HG03103 (cell line): ENCODE measurements around the gene MAN2A1.
A peak's percentile ranks its signal among the peaks of the same experiment; 100 is the strongest.

Source experiments
- ATAC-seq: cut with Tn5 transposase; IDR thresholded peaks from one replicate; pipeline ENCODE4 v1.9.1; 2021; ENCODE audit warnings: low read depth; ENCODE audit not compliant: unreplicated experiment

The MAN2A1 gene

DNA sequence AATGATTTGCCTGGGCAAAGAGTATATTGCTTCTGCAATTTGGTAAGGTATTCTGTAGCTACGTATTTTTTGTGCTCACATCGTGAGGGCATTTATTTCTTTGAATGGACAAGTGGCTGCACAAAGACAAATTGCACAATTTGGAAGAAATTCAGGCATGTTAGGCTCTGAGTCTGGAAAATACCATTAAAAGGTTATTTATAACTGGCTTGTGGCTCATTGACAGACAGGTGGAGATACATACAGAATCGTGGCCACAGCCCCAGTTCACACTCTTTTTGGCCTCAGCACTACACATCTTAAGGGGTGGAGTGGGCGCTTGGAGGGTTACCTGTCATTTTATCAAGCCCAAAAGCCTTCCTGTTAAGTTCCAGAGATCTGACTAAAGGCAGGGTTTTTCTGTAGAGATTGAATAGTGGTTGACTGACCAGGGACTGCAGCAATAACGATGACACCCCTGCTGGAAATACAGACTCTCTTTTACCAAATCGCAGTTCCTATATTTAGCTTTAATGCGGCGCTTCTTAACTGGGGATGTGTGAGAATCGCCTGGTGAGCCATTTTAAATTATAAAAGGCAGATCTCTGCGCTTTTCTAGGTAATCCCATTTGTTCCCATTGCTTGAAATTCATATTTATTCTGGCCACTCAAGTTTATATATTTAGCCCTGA, 14.7 kb downstream of the MAN2A1 start:
- ATAC-seq = no peak

DNA sequence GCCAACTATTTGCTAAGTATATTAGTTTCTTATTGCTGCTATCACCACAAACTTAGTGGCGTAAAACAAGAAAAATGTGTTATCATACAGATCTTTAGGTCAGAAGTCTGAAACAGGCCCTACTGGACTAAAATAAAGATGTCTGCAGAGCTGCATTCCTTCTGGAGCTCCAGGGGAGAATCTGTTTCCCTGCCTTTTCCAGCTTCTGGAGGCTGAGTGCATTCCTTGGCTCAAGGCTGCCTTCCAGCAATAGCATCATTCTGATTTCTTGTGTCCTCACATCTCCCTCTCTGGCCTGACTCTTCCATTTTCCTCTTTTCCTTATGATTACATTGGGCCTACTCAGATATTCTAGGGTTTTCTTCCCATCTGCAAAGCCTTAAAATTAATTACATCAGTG, 15.9 kb downstream of the MAN2A1 start:
- no peak for ATAC-seq

DNA sequence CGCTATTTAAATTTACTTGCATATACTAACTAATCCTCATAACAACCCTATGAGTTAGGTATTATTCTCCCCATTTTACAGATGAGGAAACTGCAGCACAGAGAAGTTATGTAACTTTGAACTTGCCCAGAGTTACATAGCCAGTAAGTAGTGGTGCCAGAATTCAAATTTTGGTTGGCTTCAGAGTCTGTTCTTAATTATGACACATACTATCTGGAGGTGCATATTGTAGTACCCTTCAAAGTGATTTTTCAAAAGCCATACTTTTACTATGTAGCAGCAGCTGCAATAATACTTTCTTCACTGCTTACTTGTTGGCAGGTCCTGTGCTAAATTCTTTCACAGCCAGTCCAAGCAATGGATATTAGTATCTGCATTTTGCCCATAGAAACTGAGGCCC, 16.4 kb downstream of the MAN2A1 start:
- ATAC-seq = no peak

DNA sequence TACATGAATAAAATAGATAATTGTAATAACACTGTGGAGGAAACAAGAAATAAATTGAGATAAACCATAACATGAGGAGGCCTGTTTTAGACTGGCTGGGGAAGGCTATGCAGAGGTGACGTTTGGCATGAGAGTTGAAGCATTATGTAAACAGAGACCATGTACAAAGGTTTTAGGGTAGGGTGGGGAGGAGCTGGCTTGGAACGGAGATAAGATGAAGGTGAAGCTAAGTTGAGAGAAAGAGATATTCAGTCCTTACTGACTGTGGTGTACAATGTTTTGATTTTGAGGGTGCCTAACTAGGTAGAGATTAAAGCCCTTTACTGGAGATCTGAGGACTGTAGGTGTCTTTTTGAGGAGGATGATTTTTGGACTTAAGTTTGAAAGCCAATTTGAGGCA, 17.8 kb downstream of the MAN2A1 start:
- no peak for ATAC-seq

DNA sequence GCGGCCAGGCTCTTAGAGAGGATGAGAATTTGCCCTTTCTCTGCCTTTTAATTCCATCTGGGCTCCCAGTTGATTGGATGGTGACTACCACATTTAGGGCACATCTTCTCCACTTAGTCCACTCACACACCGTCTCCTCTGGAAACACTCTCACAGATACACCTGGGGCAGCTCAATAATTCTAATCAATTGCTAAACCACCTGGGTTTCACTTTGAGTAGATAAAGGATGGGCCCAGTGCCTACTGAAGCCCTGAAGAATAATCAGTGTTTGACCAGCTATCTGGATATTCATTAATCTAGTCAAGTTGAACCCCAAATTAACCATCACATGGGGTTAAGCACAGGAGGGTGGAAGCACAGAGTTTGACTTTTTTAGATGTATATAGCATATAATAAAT, 19.1 kb downstream of the MAN2A1 start:
- ATAC-seq = no peak

DNA sequence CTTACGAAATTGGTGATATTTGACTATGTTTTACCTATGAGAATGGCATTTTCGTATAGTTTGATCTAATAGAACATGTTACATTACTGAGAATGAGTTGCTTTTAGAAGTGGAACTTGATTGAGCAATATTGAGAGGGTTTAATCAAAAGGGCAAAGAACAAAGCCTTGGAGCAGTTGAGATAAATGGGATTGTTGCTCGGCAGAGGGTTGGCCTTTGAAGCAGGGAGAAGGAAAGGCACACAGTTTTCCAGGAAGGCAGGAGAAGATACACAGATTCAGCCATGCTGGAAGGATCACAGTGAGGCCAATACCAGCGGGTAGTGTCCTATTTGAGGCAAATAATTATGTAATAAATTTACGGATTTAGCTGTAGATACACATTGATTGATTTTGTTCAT, 19.5 kb downstream of the MAN2A1 start:
- no peak for ATAC-seq

DNA sequence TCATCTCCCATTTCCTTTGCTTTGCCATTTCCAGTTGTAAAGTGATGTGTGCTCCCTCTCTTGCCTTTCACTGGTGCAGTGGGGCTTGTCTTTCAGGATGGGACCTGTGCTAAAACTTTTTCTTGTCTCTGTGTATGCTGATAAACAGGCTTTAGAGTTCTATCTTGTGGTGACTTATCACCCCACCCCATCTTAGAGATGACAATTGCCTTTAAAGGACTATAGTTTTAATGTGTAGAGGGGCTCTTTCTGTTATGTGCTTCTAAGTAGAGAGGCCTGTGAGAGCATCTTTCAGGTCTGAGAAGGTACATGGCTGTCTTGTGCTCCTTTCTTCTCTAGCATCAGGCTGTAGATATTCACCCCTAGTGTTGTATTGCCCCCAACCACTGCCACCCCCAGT, 21.9 kb downstream of the MAN2A1 start:
- ATAC-seq = no peak

DNA sequence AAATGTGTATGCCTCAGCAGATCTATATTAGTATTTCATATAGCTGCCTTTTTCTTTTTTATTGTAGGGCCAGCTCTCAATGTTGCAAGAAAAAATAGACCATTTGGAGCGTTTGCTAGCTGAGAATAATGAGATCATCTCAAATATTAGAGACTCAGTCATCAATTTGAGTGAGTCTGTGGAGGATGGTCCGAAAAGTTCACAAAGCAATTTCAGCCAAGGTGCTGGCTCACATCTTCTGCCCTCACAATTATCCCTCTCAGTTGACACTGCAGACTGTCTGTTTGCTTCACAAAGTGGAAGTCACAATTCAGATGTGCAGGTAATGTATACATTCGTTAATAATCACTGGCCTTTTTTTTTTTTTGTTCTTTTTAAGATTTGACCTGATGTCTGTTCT, 23.7 kb downstream of the MAN2A1 start:
- no peak for ATAC-seq

DNA sequence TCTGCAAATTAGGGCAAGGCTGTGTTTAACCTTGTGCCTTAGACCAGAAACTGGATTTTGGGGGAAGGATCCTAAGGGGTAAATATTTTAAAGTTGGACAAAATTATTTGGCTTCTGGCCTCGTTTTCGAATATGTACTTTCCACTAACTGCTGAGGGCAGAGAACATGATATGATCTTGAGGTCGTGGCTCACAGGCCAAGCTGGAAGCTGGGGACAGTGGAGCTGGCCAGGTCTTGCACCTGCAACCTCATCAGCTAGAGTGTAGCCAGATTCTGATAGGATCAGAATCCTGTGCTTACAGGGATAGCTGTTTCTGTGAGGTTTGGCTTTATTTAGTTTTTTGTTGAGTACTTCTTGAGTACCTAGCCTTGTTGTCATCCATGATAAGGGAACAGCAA, 24.9 kb downstream of the MAN2A1 start:
- ATAC-seq = no peak

DNA sequence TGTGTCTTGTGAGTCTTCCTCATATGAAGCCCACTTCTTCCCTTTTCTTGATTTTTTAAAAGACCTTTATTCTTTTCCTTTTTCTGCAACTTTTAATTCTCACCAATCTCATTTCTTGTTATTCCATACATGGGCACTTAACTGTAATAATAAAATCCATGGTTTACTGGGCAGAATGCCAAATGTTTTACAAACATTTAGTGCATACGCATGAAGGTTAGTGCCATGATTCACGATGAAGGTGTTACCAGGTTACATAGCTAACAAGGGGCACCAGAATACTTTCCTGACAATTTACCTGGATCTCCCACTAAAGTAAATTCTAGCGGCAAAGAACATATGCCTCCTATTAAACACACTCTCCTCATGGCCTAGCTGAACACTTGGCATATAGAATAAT, 28.5 kb downstream of the MAN2A1 start:
- no peak for ATAC-seq

DNA sequence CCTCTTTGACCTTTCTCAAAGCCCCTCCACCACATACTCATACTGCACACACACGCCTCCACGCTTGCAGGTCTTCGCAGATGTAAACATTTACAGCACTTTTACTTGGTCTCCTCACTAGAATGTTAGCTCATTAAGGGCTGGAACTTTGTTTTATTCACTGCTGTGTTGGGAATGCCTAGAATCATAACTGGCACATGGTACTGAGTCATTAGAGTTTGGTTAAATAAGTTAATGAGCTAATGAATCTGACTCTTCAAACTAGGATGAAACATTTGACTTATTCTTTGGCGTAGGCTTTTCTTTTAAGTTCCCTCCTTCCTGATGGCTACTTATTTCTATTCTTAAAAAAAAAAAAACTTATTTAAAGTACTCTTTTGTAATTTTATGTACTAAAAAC, 28.9 kb downstream of the MAN2A1 start:
- ATAC-seq = no peak

DNA sequence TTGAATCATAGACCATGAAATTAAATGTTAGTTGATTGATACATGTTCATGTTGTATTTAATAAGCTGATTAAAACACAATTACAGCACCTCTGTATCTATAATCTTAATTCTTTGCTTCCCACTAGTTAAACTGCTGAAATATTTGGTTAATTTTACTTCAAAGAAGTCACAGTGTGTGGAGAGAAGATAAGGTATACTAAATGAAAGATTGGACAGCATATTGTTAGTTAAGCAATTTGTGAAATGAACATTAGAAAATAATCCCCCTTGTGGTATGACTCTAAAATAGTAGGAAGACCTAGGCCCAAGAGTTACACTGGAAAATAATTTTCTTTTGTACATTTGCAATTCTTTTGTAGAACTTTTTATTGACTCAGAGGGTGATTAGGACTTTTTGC, 30.3 kb downstream of the MAN2A1 start:
- ATAC-seq = no peak

DNA sequence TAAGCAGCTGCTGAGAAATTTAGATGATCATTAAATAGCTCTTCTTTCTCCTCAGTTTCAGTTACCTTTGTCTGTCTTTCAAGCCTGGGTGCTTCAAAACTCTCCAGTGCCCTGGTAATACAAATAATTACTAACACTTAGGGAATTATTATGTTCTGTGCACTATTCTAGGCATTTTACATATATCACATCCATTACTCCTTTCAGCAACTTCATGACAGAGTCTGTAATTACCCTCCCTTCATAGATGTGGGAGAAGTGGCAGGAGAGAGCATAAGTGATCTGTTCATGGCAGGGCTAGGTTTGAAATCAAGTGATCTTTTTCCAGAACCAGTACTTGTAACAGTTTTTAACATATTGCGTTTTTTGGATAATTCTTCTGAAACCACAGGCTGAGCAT, 32.0 kb downstream of the MAN2A1 start:
- ATAC-seq = no peak

DNA sequence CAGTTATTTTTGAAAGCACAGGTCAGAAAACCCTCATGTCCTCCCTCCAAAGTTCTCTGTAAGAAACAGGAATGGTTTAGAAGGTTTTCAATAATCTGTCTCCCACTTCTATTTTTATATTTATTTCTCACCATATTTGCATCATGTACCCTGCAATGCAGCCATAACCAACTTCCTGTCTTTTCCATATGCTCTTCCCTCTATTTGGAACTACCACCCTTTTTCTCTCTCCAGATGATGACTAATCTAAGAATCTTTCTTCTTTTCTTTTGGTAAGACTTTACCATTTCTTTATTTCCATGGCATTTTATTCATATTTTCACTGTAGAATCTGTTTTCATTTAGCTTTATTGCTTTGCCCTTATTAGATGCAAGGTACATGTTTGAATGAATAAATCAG, 33.9 kb downstream of the MAN2A1 start:
- ATAC-seq = no peak

DNA sequence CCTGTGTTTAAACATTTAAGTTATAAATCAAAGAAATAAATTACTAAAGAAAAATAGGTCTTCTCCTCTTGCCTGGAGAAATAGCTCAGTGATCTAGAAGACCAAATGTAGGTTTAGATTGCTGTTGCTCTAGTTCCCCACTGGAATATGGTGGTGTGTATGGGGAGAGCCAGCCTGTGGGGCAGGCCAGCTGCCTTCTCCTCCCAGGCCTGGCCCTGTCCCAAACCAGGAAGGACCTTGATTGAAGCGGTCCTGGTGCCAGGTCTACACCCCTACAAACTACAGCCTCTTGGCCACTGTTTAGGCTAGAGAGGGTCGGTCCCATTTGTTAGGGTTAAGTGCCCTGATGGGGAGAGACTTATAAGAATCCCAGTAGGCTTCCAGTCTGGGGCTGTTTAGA, 35.4 kb downstream of the MAN2A1 start:
- ATAC-seq = no peak

DNA sequence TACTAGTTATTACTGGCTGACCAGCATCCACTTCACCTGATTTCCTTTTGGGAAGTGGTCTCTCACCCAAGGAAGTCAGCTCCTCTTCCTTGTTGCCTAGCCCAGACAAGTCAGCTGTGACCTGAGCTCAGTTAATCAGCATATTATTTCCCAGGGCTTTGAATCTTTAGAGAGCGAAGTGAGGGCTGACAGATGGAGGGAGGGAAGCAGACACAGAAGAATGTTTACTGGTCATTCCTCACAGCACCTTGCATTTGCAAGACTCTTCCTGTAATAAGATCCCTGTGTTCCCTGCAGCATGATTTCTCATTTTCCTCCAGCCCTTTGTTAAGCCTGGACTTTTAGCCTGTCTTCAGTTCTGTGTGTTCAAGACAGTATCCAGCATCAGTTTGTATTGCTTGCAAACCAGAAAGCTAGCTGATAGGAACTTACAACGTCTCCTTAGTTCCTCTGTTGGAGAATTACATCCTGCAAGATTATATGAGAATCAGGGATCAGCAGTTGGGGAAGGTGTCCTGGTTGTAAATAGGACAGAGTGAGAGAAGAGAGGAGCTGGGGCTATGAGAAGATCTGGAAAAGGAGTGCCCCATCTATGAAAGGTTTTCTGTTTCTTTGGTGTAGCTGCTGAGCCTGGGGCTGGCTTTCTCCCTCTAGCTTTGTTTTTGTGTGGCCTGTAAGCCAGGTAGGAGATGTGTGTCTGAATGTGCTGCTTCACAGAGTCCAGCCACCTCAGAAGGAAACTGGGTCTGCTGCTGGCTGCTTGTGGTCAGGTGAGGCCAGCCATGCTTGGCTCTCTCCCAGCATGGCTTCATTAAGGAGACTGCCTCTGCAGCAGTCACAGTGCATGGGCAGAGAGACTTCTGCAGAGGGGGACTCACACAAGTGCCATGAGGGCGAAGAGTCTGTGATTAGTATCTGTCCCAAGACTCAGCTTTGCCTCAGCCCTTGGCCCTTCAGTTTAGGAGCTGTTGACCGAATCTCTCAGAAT, 50.3 kb downstream of the MAN2A1 start:
- ATAC-seq = peak; percentile 81

DNA sequence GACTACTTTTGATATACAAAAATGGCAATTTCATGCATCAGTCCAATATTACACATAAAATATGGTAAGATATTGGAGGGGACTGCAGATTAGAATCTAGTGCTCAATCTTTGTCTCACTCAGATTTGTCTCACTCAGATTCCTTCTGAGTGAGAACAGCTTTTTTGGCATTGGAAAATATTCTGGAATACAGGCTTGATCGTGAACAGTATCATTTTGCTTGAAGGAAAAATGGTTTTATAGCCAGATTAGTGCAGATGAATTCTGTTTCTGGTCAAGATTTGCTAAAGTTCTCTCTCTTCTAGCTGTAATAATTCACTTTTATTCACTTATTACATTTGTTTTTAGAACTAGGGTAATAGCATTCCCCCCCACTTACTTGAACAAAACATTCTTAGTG, 51.2 kb downstream of the MAN2A1 start:
- ATAC-seq = no peak

DNA sequence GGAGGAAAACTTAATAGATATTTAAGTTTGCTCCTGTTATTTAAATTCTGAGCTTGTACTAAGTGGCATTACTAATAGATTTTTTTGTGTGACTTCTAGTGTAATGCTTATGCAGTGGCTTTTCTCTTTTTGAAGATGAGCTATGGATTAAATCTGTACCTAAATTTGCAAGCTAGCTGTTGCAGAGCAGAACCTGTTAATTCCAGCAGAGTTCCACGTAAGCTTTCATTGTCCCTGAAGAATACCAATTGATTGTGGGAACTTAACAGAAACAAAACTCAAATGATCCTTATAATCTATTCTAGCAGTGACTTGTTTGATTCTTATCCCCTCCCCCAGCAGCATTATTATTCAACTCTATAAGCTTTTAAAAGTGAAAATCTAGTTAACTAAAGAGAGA, 51.7 kb downstream of the MAN2A1 start:
- no peak for ATAC-seq

DNA sequence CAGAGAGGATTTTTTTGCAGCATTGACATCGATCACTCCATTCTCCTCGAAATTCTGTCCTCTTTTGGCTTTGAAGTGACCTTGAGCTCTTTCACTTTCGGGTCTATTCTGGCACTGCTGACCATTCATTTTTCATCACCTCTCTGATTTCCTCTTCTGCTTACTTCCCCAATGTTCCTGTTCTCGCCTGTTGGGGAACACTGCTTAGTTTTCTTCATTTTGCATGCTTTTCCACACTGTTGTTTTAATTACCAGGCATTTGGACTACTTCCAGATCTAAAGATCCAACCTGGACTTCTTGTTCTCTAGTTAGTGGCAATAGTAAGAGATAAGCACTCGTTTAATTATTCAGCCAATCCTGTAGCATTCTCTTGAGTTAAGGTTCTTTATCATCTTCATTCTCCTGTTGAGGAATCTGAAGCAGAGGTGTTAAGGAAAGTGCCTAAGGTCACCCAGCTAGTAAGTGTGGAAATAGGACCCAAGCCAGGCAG, 53.4 kb downstream of the MAN2A1 start:
- no peak for ATAC-seq

DNA sequence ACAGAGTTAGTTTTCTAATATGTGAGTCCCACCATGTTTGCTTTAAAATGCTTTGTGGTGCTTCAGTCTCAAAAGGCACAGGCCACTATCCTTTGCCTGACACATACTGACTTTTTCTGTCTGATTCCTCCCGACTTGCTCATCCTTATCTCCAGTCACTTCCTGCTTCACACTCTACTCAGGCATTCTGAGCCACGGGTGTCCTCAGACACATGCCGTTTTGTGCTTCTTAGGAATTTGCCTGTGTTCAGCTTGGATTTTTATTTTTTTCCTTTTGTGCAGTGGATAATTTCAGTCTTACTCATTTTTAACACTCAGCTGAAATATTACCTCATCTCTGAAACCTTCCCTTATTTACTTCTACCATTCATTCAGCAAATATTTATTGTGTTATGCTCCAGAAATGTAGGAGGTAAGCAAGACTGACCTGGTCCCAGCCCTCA, 54.1 kb downstream of the MAN2A1 start:
- no peak for ATAC-seq

DNA sequence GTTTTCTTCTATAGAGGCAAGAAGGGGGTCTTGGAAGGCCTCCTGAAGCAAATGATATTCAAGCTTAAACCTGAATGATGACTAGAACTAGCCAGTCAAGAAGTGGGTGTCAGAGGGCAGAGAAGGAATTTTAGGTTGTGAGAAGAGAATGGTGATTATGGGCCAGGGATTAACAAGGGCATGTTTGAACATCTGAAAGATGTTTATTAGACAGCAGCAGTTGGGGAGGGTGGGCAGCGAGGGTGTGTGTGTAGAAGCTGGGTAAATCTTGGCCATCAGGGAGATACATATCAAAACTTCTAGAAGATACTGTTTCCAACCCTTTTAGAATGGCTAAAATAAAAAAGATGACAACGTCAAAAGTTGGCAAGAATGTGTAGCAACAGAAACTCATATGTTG, 54.5 kb downstream of the MAN2A1 start:
- no peak for ATAC-seq

DNA sequence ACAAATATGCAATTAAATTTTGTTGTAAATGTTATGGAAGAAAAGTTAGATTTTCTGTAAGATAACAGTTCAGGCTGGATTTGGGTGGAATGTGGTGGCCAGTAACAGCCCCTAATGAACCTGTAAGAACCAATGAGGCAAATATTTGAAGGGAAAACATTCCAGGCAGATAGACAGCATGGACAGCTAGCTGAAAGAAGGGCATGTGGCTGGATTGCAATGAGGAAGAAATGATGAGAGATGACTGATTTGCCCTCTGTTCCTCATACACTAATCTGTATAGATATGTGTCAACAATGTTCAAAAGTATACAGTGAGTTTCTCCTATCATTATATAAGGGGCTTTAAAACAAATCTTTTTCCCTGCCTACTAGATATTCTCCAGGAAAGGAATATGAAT, 58.8 kb downstream of the MAN2A1 start:
- ATAC-seq = no peak
